ENCODE data around the gene SUPT4H1.

SUPT4H1 gene

GRCh38 chr17:58330997-58331814 lies 20.8 kb downstream of the SUPT4H1 start:
- peak in 1 of 2 donors; percentile 53 for DNase-seq (ENCODE audit: low read depth in 2 of 2, low spot score in 1 of 2)

- DNase-seq (ENCODE audit: low read depth in 2 of 2, low spot score in 1 of 2) = no peak
Measured at GRCh38 chr17:58330538-58330996, 21.4 kb downstream of the SUPT4H1 start.

GRCh38 chr17:58329810-58330537 lies 22.0 kb downstream of the SUPT4H1 start:
- DNase-seq (ENCODE audit: low read depth in 2 of 2, low spot score in 1 of 2) = no peak

- DNase-seq (ENCODE audit: low read depth in 2 of 2, low spot score in 1 of 2) = peak in 1 of 2 donors; percentile 62
Measured at GRCh38 chr17:58329035-58329809, 22.8 kb downstream of the SUPT4H1 start.

GRCh38 chr17:58328195-58329034 lies 23.6 kb downstream of the SUPT4H1 start, which contains the start of gene TSPOAP1:
Gene TSPOAP1, minus strand, starts transcription at chr17:58328795. Its CDS starts 875 bp downstream, at chr17:58327920.
- no peak for DNase-seq (ENCODE audit: low read depth in 2 of 2, low spot score in 1 of 2)

GRCh38 chr17:58327363-58328194 lies 24.4 kb downstream of the SUPT4H1 start:
- no peak for DNase-seq (ENCODE audit: low read depth in 2 of 2, low spot score in 1 of 2)

- DNase-seq (ENCODE audit: low read depth in 2 of 2, low spot score in 1 of 2) = no peak
Measured at GRCh38 chr17:58326609-58327362, 25.2 kb downstream of the SUPT4H1 start.

GRCh38 chr17:58325976-58326468 lies 26.0 kb downstream of the SUPT4H1 start:
- DNase-seq (ENCODE audit: low read depth in 2 of 2, low spot score in 1 of 2) = no peak

GRCh38 chr17:58325289-58325726 lies 26.7 kb downstream of the SUPT4H1 start:
- DNase-seq (ENCODE audit: low read depth in 2 of 2, low spot score in 1 of 2) = no peak

GRCh38 chr17:58324409-58325288 lies 27.4 kb downstream of the SUPT4H1 start:
- no peak for DNase-seq (ENCODE audit: low read depth in 2 of 2, low spot score in 1 of 2)

GRCh38 chr17:58324056-58324408 lies 28.0 kb downstream of the SUPT4H1 start:
- DNase-seq (ENCODE audit: low read depth in 2 of 2, low spot score in 1 of 2) = no peak

GRCh38 chr17:58323366-58324055 lies 28.5 kb downstream of the SUPT4H1 start:
- DNase-seq (ENCODE audit: low read depth in 2 of 2, low spot score in 1 of 2) = no peak

GRCh38 chr17:58322581-58323185 lies 29.3 kb downstream of the SUPT4H1 start:
- DNase-seq (ENCODE audit: low read depth in 2 of 2, low spot score in 1 of 2) = no peak

GRCh38 chr17:58321571-58322525 lies 30.2 kb downstream of the SUPT4H1 start:
- DNase-seq (ENCODE audit: low read depth in 2 of 2, low spot score in 1 of 2) = no peak

GRCh38 chr17:58320570-58321323 lies 31.3 kb downstream of the SUPT4H1 start:
- no peak for DNase-seq (ENCODE audit: low read depth in 2 of 2, low spot score in 1 of 2)
